ENCODE results near the gene ANOS1.

DNA sequence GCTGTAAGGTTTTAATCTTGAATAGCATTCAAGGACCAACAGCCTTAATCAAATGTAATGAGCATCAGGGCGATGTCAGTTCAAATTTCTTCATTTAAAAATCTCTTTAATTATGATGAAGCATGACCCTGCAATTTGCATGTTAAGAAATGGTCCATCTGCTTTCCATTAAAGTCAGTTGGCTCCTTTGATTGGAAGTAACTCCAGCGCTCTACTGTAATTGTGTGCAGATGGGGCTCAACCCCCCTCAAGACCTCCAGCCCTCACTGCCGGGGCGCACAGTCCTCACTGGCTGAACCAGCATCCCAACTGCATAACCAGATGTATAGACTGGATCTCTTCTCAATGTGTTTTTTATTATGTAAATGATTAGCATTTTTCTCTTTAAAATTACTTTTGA is 140.4 kb downstream of the ANOS1 start:
- TF ChIP-seq, protein P1, sequence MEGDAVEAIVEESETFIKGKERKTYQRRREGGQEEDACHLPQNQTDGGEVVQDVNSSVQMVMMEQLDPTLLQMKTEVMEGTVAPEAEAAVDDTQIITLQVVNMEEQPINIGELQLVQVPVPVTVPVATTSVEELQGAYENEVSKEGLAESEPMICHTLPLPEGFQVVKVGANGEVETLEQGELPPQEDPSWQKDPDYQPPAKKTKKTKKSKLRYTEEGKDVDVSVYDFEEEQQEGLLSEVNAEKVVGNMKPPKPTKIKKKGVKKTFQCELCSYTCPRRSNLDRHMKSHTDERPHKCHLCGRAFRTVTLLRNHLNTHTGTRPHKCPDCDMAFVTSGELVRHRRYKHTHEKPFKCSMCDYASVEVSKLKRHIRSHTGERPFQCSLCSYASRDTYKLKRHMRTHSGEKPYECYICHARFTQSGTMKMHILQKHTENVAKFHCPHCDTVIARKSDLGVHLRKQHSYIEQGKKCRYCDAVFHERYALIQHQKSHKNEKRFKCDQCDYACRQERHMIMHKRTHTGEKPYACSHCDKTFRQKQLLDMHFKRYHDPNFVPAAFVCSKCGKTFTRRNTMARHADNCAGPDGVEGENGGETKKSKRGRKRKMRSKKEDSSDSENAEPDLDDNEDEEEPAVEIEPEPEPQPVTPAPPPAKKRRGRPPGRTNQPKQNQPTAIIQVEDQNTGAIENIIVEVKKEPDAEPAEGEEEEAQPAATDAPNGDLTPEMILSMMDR (conservative IDR thresholded peaks at IDR 0.05 in 1 of 2, IDR thresholded peaks at IDR 0.05 in 1 of 2; ENCODE audit: low read depth in 1 of 2, low read length in 2 of 2), result no peak
- TF ChIP-seq EZH2 (IDR thresholded peaks at IDR 0.05; ENCODE audit: low read length, missing control alignments), result no peak

Data from fibroblast of lung (primary cell).